KOPT-K1 (cell line): ENCODE measurements around the gene C10orf143.

ENCODE experiments used
- H3K27ac ChIP-seq: fragments of 200-600 bp; sonication (generic); 2 replicates; pipeline ENCODE4 v1.5.1; 2016; ENCODE audit warnings: antibody characterized with exemption, mild to moderate bottlenecking, low read depth, low read length; ENCODE audit not compliant: poor library complexity, severe bottlenecking
- H3K36me3 ChIP-seq: fragments of 200-600 bp; sonication (generic); 2 replicates; pipeline ENCODE4 v1.5.1; 2017; ENCODE audit warnings: antibody characterized with exemption, mild to moderate bottlenecking, low read length, moderate library complexity; ENCODE audit not compliant: insufficient read depth
- H3K9me3 ChIP-seq: fragments of 200-600 bp; sonication (generic); 2 replicates; pipeline ENCODE4 v1.5.1; 2017; ENCODE audit warnings: antibody characterized with exemption, low read length, mild to moderate bottlenecking; ENCODE audit not compliant: insufficient read depth, poor library complexity, severe bottlenecking

Gene C10orf143

GRCh38 chr10:130023454-130024230, 87.0 kb downstream of the C10orf143 start:
- H3K9me3 ChIP-seq: no peaks in the 10 kb centered on the region
- no peak overlapping the region for H3K27ac ChIP-seq
- H3K36me3 ChIP-seq: no peaks in the 10 kb centered on the region

DNA sequence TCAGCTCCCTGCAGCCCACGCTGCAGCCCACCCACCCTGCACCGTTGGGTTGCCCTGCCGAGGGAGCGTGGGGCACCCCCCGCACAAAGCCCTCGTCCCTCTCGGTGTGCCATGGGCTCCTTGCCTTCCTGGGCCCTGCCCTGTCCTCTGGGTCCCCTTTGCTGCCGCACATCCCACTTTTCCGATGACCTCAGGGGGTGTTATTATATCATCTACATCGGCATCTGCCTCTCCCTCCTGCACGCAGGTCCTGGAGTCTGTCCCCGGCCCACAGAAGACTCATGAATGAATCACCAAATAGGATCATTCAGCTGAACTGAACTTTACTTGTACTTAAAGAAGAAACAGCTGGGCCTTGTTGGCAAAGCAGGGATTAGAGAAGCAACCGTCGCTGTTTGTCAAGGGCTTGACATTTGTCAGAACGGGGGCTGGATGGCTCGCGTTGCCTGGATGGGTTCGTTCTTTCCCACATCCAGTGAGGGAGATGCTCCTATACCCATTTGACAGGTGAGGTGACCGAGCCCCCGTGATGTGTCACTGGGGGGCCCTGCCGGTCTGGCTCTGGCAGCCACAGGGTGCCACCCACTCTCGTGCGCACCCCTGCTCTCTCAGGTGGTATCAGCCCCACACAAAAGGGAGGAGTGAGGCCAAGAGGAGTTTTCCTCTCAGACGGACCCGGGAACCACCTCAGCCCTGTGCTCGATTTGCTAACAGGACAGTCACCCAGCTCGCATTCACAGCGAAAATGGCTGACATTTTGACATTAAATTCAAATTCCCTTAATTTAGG, 87.9 kb downstream of the C10orf143 start:
- Histone ChIP-seq H3K9me3 (no peaks in the 10 kb centered on the region), H3K27ac (no peak overlapping the region), H3K36me3 (no peaks in the 10 kb centered on the region)

- H3K36me3 ChIP-seq: no peaks in the 10 kb centered on the region
- no peaks in the 10 kb centered on the region for H3K9me3 ChIP-seq
- H3K27ac ChIP-seq: no peak overlapping the region
Measured at GRCh38 chr10:130022086-130022485, 88.5 kb downstream of the C10orf143 start.

DNA sequence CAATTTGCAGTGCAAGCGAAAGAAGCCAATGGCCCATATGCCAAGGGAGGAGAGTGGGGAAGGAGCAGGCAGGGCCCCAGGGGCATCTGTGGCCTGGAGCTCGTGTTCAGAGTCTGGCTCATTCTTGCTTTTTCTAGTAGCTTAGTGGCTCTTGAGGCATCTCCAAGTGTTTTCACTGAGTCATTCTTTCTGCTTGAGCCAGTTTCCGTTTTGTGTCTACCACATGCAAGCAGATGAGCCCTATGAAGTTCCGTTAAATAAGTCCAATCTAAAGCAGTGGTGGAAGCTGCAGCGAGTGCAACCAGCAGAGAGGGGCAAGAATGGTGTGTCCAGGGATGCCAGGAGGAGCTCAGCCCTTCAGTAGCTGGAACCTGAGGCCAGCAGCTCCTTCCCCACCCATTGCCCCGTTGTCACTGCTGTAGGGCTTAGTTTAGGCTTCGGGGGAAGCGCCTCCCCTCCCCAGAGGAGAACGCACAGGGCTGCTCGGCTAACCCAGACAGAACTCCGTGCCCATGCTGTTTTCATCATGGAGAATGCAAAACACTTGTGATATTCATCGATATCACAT, 89.2 kb downstream of the C10orf143 start:
- Histone ChIP-seq H3K9me3 (no peaks in the 10 kb centered on the region), H3K27ac (no peak overlapping the region), H3K36me3 (no peaks in the 10 kb centered on the region)

DNA sequence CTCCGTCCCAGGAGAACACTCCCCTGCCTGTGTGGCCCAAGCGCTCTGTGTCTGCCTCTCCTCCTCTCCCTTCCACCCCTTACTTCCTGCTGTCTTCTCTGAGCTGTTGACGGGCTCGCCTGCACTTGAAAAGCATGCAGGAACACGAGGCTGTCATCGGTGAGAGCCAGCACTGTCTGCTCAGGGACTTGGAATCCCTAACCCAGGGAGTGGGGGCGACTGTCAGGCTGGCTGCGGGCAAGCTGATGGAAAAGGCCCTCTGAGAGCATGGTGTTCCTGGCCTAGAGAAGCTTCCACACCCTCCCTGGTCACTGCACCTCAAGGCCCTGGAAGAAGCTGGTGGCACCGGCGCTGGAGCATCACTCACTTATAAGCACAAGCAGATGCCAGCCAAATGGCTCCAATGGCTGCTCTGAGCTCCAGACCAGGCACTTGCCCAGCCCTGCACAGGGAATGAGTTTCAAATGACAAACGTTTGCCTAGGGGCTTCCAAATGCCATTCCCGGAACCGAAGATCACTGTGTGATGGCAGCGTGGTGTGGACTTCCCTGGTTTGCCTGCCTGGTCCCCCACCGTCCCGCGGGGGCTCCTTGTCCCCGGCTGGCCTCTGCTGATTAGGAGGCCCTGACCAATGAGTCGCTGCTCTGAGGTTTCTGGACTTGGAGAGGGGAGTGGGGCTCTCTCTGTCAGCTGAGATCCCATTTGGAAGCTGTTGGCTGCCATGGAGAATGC, 89.8 kb downstream of the C10orf143 start:
- H3K9me3 ChIP-seq: no peaks in the 10 kb centered on the region
- H3K27ac ChIP-seq: no peak overlapping the region

DNA sequence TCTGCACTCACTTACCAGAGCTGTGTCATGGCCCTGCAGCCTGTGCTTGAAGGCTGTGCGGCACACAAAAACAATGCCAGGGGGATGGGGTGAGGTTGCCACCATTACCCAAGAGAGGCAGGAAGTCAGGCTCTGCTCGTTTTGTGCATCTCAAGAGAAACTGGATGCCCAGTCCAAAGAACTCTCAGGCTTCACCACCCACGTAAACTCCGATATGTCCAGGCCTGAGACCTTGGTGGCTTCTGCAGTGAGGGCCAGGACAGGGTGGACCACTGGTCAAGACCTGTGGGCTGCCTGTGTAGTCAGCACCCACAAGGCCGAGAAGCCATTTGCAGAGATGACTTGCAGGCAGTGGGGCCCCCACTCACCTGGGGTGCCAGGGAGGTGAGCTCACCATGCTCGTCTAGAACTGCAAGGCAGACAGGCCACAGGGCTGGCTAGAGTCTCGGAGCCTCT, 91.9 kb downstream of the C10orf143 start:
- H3K9me3 ChIP-seq: no peaks in the 10 kb centered on the region
- H3K27ac ChIP-seq: no peak overlapping the region
- H3K36me3 ChIP-seq: no peaks in the 10 kb centered on the region

More for the DNA sequence above, 89.8 kb downstream of the C10orf143 start:
- no peaks in the 10 kb centered on the region for H3K36me3 ChIP-seq

DNA sequence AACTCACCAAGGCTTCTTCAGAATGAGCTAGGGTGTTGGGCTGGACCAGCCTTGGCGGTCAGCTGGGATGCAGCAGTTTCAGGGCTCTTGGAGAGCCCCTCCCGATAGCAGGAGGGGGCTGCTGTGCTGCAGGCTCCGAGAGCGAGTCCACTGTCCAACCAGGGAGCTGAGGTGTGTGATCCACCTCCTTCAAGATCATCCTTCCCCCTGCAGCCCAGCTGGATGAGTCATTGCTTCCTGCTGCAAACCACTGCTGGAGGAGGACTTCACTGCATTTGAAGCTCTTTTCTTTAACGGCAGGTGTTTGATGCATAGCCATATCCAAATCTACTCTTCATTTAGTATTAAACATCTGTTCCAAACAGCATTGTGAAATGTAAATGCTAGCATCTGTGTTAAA, 92.4 kb downstream of the C10orf143 start:
- Histone ChIP-seq H3K27ac (no peak overlapping the region), H3K36me3 (no peaks in the 10 kb centered on the region), H3K9me3 (no peaks in the 10 kb centered on the region)

GRCh38 chr10:130017631-130018022, 93.0 kb downstream of the C10orf143 start:
- Histone ChIP-seq H3K36me3 (no peaks in the 10 kb centered on the region), H3K27ac (no peak overlapping the region), H3K9me3 (no peaks in the 10 kb centered on the region)

GRCh38 chr10:130016993-130017630, 93.5 kb downstream of the C10orf143 start:
- Histone ChIP-seq H3K27ac (no peak overlapping the region), H3K9me3 (no peaks in the 10 kb centered on the region), H3K36me3 (no peaks in the 10 kb centered on the region)

- Histone ChIP-seq H3K27ac (no peak overlapping the region), H3K9me3 (no peaks in the 10 kb centered on the region), H3K36me3 (no peaks in the 10 kb centered on the region)
Measured at GRCh38 chr10:130016095-130016494, 94.5 kb downstream of the C10orf143 start.

DNA sequence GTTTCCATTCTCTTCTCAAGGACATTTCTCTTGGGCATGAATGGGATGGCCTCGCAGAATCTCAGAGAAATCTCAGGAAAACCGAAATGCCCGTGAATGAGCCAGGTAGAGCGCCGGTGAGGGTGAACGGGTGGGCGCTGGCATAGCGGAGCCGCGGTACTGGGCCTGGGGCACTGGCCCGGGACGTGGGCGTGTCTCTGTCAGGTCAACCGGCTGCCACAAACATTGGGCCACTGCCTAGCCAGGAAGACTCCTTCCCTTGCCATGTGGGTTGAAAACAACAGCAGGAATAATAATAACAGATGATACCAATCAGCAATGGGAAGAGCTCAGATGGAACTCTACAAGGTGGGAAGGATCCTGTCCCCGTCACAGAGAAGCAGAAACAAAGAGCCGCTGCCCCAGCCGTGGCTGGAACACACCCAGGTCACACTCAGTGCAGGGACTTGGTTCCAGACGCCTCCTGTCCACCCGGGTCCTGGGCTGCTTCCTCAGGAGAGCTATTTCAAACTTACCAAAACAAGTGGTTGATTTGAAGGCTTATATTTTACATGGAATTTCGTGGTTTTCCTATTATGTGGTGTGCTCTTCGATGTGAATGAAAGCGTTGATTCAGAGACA, 95.4 kb downstream of the C10orf143 start:
- no peak overlapping the region for H3K27ac ChIP-seq
- no peaks in the 10 kb centered on the region for H3K36me3 ChIP-seq
- no peaks in the 10 kb centered on the region for H3K9me3 ChIP-seq

DNA sequence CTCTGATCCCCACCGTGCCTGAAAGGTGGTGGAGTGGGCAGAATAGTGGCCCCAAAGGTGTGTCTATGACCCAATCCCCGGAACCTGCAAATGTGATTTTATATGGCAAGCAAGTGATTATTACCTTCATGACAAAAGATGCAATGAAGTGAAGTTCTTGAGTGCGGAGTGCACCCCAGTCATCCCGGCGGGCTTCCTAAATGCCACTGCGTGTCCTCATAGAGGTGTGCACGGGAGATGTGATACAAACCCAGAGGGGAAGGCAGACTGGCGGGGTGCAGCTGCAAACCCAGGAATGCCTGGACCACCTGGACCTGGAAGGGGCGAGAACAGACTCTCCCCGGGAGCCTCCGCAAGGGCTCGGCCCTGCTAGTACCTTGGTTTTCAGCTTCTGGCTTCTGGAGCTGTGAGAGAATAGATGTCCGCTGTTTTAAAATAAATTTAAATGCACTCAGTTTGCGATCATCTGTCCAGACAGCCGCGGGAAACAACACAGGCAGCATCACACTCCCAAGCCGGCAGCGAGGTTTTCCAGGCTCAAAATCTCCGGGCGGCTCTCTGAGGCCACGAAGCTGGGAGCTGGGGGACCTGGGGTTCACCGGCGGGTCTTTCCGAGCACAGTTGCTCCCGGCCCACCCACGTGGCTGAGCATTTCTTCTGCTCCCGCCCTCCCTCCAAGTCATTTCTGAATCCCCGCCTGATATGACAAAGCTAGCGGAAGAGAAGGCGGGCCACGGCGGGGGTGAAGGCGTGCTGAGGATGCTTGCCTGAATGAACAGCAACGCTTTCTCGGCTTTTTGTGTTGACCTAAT, 96.2 kb downstream of the C10orf143 start:
- no peaks in the 10 kb centered on the region for H3K36me3 ChIP-seq
- H3K9me3 ChIP-seq: no peaks in the 10 kb centered on the region
- H3K27ac ChIP-seq: no peak overlapping the region
